Activated CD4-positive, CD25-positive, alpha-beta regulatory T cell treated with anti-CD3 and anti-CD28 coated beads, Interleukin-2, amount 50 U/mL, for 72 hours (primary cell): ENCODE measurements around the gene BLTP1.
A peak's percentile ranks its signal among the peaks of the same experiment; 100 is the strongest.
"Not testable (repeated sequence)": the region's sequence is repeated elsewhere in the genome, so short reads cannot be mapped to it uniquely, and the experiment has no call there.

Source experiments
- DNase-seq: peaks from one replicate; pipeline ENCODE4 v3.0.0; 2021

Gene BLTP1, protein sequence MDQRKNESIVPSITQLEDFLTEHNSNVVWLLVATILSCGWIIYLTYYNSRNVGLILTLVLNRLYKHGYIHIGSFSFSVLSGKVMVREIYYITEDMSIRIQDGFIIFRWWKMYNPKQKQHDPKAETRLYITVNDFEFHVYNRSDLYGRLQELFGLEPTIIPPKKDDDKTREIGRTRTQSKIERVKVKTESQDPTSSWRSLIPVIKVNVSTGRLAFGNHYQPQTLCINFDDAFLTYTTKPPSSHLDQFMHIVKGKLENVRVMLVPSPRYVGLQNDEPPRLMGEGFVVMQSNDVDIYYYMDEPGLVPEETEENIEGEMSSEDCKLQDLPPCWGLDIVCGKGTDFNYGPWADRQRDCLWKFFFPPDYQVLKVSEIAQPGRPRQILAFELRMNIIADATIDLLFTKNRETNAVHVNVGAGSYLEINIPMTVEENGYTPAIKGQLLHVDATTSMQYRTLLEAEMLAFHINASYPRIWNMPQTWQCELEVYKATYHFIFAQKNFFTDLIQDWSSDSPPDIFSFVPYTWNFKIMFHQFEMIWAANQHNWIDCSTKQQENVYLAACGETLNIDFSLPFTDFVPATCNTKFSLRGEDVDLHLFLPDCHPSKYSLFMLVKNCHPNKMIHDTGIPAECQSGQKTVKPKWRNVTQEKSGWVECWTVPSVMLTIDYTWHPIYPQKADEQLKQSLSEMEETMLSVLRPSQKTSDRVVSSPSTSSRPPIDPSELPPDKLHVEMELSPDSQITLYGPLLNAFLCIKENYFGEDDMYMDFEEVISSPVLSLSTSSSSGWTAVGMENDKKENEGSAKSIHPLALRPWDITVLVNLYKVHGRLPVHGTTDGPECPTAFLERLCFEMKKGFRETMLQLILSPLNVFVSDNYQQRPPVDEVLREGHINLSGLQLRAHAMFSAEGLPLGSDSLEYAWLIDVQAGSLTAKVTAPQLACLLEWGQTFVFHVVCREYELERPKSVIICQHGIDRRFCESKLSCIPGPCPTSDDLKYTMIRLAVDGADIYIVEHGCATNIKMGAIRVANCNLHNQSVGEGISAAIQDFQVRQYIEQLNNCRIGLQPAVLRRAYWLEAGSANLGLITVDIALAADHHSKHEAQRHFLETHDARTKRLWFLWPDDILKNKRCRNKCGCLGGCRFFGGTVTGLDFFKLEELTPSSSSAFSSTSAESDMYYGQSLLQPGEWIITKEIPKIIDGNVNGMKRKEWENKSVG (N-terminal part only)

GRCh38 chr4:122151982-122152710 is at the start of gene BLTP1:
BLTP1 (plus strand) TSS chr4:122152331; CDS start chr4:122170648, 18,317 bp downstream.
- peak; percentile 90 for DNase-seq

- DNase-seq = no peak
Measured at GRCh38 chr4:122104184-122104583, 47.9 kb upstream of the BLTP1 start.

DNA sequence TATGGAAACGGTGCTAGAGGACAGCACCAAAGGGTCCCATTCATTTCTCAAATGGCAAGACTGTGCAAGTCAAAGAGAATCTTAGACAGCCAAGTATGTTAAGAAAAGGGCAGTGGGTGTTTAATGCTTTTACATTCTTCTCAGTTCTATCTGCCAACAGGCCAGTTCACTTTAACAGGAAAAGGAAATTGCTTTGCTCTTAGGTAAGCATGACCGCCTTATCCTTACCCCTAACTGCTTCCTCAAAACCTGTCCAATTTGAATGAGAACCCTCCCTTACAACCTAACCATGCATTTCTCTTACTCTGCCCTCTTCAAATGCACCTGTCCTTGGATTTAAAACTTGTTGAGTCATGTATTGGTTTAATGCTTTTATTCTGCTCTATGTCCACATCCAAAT is 44.5 kb upstream of the BLTP1 start:
- DNase-seq = no peak

GRCh38 chr4:122110304-122110703 is 41.8 kb upstream of the BLTP1 start:
- not testable (repeated sequence) for DNase-seq

GRCh38 chr4:122117743-122118142 is 34.4 kb upstream of the BLTP1 start:
- DNase-seq = no peak

DNA sequence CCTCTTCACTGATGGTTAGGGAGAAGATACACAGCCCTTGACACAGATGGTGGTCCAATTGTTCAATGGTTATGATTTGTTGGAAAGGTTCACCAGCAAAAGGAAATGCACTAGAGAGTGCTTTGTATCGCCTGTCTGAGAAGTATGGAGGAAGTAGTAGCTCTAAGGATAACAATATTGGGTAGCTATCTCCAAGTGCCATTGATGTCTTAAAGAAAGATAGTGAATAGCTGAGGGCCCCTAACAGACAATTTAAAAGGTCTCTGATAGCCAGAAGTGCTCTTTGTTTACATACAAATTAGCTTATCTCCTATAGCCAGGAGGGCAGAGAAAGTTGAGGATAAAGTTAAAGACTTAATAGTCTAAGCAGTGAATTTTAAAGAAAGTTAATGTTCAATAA is 33.9 kb upstream of the BLTP1 start:
- DNase-seq = no peak

- DNase-seq = no peak
Measured at GRCh38 chr4:122119739-122120138, 32.4 kb upstream of the BLTP1 start.

DNA sequence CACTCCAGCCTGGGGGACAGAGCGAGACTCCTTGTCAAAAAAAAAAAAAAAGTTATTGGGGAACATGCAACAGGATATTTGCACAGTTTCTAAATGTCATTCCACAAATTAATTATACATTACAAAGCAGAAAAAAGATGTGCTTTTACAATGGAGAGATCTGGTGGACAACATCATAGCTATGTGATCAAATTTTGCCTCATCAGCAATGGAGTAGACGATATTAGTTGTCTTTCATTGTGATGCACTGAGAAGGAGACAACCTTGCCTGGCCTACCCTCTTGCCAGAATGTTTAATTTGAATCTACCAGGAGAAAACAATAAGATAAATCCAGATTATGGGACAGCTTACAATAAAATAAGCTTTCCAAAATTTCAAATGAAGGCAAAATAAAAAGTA is 30.5 kb upstream of the BLTP1 start:
- DNase-seq = no peak

- no peak for DNase-seq
Measured at GRCh38 chr4:122122083-122122482, 30.0 kb upstream of the BLTP1 start.

GRCh38 chr4:122129061-122129460 is 23.1 kb upstream of the BLTP1 start:
- no peak for DNase-seq

GRCh38 chr4:122131562-122132157 is 20.5 kb upstream of the BLTP1 start:
- no peak for DNase-seq

GRCh38 chr4:122132891-122133290 is 19.2 kb upstream of the BLTP1 start:
- DNase-seq = no peak

DNA sequence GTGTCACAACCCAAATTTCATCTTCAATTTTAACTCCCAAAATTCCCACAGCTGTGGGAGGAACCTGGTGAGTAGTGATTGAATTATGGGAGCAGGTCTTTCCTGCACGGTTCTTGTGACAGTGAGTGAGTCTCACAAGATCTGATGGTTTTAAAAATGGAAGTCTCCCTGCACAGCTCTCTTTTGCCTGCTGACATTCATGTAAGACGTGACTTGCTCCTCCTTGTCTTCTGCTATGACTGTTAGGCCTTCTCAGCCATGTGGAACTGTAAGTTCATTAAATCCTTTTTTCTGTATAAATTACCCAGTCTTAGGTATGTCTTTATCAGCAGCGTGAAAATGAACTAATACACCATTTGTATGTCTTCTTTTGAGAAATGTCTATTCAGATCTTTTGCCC is 13.0 kb upstream of the BLTP1 start:
- no peak for DNase-seq

DNA sequence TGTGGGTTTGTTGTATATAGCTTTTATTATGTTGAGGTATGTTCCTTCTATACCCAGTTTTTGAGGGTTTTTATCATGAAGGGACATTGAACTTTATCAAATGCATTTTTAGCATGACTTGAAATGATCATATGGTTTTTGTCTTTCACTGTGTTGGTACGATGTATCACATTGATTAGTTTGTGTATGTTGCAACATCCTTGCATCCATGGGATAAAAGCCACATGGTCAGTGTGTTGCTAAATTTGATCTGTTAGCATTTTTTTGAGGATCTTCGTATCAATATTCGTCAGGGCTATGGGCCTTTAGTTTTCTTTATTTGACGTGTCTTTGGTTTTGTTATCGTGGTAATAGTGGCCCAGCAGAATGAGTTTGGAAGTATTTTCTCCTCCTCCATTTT is 11.3 kb upstream of the BLTP1 start:
- DNase-seq = no peak

DNA sequence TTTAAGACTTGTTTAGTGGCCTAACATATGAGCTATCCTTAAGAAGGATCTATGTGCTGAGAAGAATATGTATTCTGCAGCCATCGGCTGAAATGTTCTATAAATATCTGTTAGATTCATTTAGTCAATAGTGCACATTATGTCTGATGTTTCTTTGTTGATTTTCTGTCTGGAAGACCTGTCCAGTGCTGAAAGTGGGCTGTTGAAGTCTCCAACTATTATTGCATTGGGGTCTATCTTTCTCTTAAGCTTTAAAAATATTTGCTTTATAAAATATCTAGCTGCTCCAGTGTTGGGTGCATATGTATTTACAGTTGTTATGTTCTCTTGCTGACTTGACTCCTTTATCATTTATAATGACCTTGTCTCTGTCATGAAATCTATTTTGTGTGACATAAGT is 9.4 kb upstream of the BLTP1 start:
- no peak for DNase-seq

GRCh38 chr4:122146652-122147051 is 5.5 kb upstream of the BLTP1 start:
- DNase-seq = no peak

DNA sequence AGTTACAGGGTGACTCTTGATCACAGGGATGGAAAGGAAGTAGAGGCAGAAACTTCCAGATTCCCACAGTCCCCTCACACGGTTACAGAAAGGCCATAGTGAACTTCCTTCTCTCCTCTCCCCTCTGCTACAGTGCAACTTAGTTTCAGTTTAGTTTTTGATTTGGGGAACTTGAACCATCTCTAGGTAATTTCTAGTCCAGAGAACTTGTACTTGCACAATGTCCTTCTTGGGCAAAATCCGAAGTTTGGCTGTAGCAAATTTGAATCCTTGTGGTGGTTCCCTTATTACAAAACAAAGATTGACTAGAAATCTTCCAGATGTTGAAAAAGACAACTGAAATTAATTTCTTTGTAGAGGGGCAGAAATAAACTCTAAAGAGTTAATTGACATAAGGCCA is 1.2 kb upstream of the BLTP1 start:
- no peak for DNase-seq

- peak; percentile 45 for DNase-seq
Measured at GRCh38 chr4:122152711-122153226, 638 bp downstream of the BLTP1 start.

DNA sequence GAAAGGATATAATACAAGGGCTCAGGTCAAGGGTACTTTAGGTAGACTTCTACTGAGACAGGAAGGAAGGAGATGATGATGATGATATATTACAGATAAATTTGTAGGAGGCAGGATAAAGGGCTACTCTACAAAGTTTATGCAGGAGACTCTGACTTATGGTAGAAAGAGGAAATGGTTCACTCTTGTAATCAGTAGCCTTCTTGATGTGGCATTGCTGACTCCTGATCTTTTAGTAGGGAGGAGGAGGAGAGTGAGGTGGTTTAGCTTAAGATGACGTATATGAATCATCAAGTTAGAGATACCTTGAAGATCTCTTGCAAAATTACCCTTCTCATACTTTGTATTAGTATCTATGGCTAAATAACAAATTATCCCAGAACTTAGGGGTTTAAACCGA is 4.7 kb downstream of the BLTP1 start:
- DNase-seq = no peak

DNA sequence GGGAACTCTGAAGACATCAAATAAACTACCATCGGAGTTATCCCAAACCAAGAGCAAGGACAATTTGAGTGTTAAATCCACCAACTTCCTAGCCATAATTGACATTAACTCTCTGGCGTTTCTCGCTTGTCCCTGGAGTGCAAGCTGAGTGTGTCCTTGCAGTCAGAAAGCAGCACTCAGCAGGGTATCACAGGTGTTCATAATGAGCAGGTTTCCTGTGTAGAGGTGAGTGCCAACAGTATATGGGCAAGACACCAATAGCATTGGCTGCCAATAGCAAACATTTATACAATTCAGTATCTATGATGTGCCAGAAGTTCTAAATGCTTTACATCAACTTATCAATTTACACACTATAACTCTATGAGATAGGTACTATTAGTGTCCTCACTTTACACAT is 11.2 kb downstream of the BLTP1 start:
- DNase-seq = no peak

DNA sequence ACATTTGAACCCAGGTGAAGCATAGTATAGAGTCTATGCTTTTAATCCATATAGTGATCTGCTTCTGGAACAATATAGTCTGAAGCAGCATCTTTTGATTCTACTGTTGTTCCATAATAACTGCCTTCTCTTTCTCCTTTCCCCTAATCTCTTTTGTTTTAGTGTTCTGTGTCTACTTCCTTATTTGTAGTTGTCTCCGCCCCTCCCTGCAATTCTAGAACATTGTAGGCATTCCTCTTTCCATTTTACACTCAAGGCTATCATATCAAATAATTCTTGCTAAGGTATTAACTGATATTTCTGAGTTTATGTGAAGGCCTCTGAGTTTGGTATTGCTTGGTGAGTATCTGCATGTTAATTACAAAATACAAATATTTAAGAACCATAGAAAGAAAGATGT is 11.6 kb downstream of the BLTP1 start:
- no peak for DNase-seq

DNA sequence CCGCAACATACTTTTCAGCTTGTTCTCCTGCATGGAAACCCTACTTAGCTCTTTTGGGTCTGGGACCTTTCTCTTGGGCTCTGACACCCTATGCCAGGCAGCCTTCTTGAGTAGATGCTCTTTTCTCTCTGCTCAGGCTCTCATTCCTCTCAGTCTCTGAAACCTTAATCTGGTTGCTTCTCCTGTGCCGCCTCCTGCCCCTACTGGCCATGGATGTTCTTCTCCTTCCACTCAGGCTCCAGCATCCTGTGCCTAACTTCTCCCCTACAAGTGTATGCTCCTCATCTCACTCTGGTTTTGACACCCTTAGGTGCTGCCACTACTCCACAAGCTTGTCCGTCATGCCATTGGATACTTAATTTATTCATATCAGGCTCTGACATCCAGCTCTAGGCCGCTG is 15.2 kb downstream of the BLTP1 start:
- no peak for DNase-seq
